Skeletal muscle satellite cell (primary cell): ENCODE results near the gene GPC5.

Experiments used
- H3K27me3 ChIP-seq: 2 replicates; pipeline ENCODE4 v1.7.0; 2013; ENCODE audit warnings: low read length; ENCODE audit not compliant: control insufficient read depth, insufficient read depth
- H3K36me3 ChIP-seq: 2 replicates; pipeline ENCODE4 v1.7.0; 2013; ENCODE audit warnings: mild to moderate bottlenecking, control low read depth, low read length; ENCODE audit not compliant: insufficient read depth
- H3K4me1 ChIP-seq: 2 replicates; pipeline ENCODE4 v1.7.0; 2013; ENCODE audit warnings: low read length; ENCODE audit not compliant: control insufficient read depth, insufficient read depth
- H3K4me2 ChIP-seq: 2 replicates; pipeline ENCODE4 v1.7.0; 2013; ENCODE audit warnings: mild to moderate bottlenecking, low read length
- H3K4me3 ChIP-seq: 2 replicates; pipeline ENCODE4 v1.7.0; 2013; ENCODE audit warnings: low read length
- H3K9ac ChIP-seq: 2 replicates; pipeline ENCODE4 v1.7.0; 2013; ENCODE audit warnings: mild to moderate bottlenecking, low read depth, low read length, moderate library complexity
- H3K9me3 ChIP-seq: replicated peaks from 2 replicates; pipeline ENCODE4 v1.7.0; 2013; ENCODE audit warnings: mild to moderate bottlenecking, control low read depth, low read length

The GPC5 gene

DNA sequence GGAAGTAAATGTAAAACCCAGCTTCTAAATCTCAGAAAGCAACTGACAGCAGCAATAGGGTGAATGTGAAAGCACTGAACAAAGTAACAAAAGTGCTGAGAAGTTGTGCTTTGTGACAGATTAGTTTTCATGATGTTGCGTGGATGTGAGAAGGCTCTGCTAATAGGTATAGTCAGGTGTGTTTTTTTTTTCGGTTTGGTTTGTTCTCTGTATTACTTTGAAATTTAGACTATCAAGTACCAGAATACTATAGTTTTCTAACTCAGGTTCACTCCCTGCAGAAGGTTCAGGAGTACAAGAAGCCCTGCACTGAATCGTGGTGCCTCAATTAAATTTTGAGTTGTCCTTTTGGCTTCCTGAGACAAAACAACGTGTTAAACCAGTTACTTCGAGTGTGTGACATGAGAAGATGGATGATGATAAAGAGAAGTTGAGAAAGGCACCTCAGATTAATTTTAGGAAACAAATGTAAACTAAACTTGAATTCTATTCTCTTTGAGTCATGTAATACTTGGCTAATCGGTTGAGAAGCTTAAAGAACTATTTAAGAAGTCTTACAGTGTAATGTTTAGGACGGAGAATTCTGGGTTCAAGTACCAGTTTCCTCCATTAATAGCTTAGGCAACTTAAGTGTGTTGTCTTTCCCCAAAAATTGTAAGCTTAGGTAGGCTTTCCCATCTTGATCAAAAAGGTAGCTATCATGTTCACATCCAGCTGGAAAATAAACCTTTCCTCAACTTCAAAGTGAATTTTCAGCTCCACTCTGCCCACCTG, 40.6 kb upstream of the GPC5 start:
- H3K4me2 ChIP-seq: no peak overlapping the region
- peaks cover 50% of the 10 kb centered on the region for H3K36me3 ChIP-seq
- H3K9me3 ChIP-seq: no peaks in the 10 kb centered on the region
- H3K9ac ChIP-seq: no peak overlapping the region
- H3K27me3 ChIP-seq: no peaks in the 10 kb centered on the region
- no peaks in the 10 kb centered on the region for H3K4me1 ChIP-seq
- H3K4me3 ChIP-seq: no peak overlapping the region

- peaks cover 45% of the 10 kb centered on the region for H3K36me3 ChIP-seq
- H3K9me3 ChIP-seq: no peaks in the 10 kb centered on the region
- no peaks in the 10 kb centered on the region for H3K27me3 ChIP-seq
- H3K4me1 ChIP-seq: no peaks in the 10 kb centered on the region
- H3K4me2 ChIP-seq: no peak overlapping the region
- H3K9ac ChIP-seq: no peak overlapping the region
- no peak overlapping the region for H3K4me3 ChIP-seq
Measured at GRCh38 chr13:91358387-91358782, 40.0 kb upstream of the GPC5 start.

DNA sequence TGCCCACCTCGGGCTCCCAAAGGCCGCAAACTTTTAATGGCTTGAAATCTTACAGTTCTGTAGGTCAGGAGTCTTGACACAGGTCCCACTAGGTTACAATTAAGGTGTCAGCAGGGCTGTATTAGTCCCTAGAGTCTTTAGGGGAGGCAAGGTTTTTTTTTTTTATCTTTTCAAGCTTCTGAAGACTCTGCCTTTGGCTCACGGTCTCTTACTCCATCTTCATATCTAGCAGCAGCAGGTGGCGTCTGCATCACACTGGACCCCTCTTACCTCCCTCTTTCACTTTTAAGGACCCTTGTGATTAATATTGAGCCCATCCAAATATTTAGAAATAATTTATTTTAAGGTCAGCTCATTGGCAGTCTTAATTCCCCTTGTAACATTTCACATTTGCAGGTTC, 39.3 kb upstream of the GPC5 start:
- Histone ChIP-seq H3K4me1 (no peaks in the 10 kb centered on the region), H3K4me3 (no peak overlapping the region), H3K9me3 (no peaks in the 10 kb centered on the region), H3K36me3 (peaks cover 38% of the 10 kb centered on the region), H3K4me2 (no peak overlapping the region), H3K27me3 (no peaks in the 10 kb centered on the region), H3K9ac (no peak overlapping the region)

DNA sequence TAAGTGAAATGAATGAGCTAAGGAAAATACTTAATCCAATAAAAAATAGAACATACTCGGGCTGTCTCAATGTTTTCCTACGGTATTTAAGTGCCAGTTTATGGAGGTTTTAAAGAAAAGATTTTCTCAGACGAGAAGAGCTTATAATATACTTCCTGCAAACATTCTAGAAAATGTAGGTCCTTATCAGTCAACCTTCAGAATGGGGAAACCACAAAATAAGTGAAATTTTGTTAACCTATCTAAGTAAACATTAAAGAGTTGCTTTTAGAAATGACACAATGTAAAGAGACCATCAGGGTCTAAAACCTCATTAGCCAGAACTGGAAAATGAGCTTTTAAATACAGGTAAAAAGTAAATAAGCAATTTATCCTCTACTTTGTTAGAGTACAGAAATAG, 38.8 kb upstream of the GPC5 start:
- no peak overlapping the region for H3K4me2 ChIP-seq
- no peaks in the 10 kb centered on the region for H3K27me3 ChIP-seq
- H3K9ac ChIP-seq: no peak overlapping the region
- no peaks in the 10 kb centered on the region for H3K9me3 ChIP-seq
- H3K4me1 ChIP-seq: no peaks in the 10 kb centered on the region
- no peak overlapping the region for H3K4me3 ChIP-seq
- H3K36me3 ChIP-seq: peaks cover 33% of the 10 kb centered on the region

DNA sequence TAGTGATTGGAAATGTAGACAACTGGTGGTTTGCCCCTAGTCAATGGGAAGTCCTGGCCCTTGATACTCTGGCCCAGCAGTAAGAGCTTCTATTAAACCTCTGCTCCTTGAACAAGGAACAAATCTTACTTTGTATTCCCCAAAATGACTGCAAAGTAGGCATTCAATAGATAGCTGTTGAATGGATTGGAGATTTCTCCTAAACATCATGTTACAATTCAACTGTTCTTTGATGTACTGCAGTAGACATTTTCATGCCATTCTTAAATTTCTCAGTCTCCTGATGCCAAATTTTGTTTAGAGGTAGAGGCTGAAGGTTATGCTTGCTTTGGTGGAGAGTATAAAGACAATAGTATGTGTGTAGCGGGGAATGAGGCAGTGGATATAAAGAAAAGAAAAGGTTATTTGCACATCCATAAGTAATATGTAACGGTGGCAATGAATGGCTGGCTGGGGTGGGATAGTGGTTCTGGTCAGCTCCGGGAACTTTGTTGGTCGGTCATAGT, 38.1 kb upstream of the GPC5 start:
- Histone ChIP-seq H3K36me3 (peaks cover 26% of the 10 kb centered on the region), H3K4me1 (no peaks in the 10 kb centered on the region), H3K4me2 (no peak overlapping the region), H3K9ac (no peak overlapping the region), H3K4me3 (no peak overlapping the region), H3K9me3 (no peaks in the 10 kb centered on the region), H3K27me3 (no peaks in the 10 kb centered on the region)

GRCh38 chr13:91361755-91362271, 36.6 kb upstream of the GPC5 start:
- no peaks in the 10 kb centered on the region for H3K27me3 ChIP-seq
- H3K36me3 ChIP-seq: peaks cover 11% of the 10 kb centered on the region
- no peak overlapping the region for H3K9ac ChIP-seq
- H3K4me2 ChIP-seq: no peak overlapping the region
- no peaks in the 10 kb centered on the region for H3K4me1 ChIP-seq
- H3K9me3 ChIP-seq: no peaks in the 10 kb centered on the region
- no peak overlapping the region for H3K4me3 ChIP-seq

GRCh38 chr13:91362908-91363307, 35.5 kb upstream of the GPC5 start:
- Histone ChIP-seq H3K9me3 (no peaks in the 10 kb centered on the region), H3K4me3 (no peak overlapping the region), H3K9ac (no peak overlapping the region), H3K36me3 (peaks cover 5% of the 10 kb centered on the region), H3K4me2 (no peak overlapping the region), H3K27me3 (no peaks in the 10 kb centered on the region), H3K4me1 (no peaks in the 10 kb centered on the region)

- no peak overlapping the region for H3K4me2 ChIP-seq
- H3K9me3 ChIP-seq: no peaks in the 10 kb centered on the region
- H3K9ac ChIP-seq: no peak overlapping the region
- H3K4me3 ChIP-seq: no peak overlapping the region
- H3K4me1 ChIP-seq: peaks cover 6% of the 10 kb centered on the region
- H3K27me3 ChIP-seq: no peaks in the 10 kb centered on the region
- H3K36me3 ChIP-seq: no peaks in the 10 kb centered on the region
Measured at GRCh38 chr13:91368101-91368500, 30.3 kb upstream of the GPC5 start.

DNA sequence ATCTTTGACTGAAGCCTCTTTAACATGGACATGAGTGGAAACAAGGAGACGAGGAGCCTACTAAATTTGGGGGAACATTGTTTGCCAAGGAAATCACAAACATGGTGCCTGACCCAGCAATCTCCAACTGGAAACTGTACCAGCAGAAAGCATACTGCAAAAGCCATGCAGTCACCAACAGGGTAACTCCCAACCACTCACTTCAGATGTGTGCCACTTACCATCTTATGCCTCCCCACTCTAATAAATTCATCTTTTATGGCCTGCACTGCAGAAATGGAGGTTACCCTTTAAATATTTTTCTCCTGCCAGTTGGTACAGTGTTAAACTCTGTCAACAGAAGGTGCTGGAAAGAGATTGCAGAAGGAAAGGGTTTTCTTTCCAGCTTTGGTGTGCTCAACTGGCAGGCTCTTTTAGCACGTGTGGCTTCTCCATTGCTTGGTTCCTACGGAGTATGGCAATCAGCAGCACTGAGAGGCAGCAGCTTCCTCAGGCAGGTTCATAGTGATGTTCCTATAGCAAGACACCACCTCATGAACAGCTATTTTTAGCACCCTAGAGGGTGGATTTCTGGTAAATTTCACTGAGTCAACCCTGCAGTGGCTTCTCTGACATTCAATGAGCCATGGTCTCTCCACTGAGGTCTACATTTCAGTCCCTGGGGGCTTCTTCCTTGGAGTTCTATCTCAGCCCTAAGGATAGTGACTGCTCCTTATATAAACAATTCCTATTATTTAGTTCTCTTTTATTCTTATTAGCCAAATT, 29.6 kb upstream of the GPC5 start:
- Histone ChIP-seq H3K27me3 (no peaks in the 10 kb centered on the region), H3K4me1 (peaks cover 6% of the 10 kb centered on the region), H3K9me3 (no peaks in the 10 kb centered on the region), H3K36me3 (no peaks in the 10 kb centered on the region), H3K4me3 (no peak overlapping the region), H3K9ac (no peak overlapping the region), H3K4me2 (no peak overlapping the region)

DNA sequence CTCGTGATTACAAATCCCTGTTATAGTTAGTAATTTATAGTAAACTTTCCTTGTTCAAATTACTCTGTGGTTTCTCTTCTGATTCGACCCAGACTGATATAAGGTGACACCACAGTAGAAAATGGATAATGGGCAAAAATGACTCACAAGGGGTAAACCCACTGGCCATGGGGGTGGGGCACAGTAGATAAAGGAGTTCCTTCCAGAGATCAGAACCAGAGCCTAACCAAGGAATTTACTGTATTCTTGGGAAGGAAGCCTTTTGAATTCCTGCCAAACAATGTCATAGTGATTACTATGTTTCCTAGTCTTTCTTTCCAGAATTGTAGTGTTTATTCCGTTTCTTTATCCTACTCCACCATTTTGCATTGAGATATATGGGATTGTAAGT, 29.0 kb upstream of the GPC5 start:
- Histone ChIP-seq H3K4me1 (peaks cover 6% of the 10 kb centered on the region), H3K36me3 (no peaks in the 10 kb centered on the region), H3K27me3 (no peaks in the 10 kb centered on the region), H3K9ac (no peak overlapping the region), H3K9me3 (no peaks in the 10 kb centered on the region), H3K4me3 (no peak overlapping the region), H3K4me2 (no peak overlapping the region)

DNA sequence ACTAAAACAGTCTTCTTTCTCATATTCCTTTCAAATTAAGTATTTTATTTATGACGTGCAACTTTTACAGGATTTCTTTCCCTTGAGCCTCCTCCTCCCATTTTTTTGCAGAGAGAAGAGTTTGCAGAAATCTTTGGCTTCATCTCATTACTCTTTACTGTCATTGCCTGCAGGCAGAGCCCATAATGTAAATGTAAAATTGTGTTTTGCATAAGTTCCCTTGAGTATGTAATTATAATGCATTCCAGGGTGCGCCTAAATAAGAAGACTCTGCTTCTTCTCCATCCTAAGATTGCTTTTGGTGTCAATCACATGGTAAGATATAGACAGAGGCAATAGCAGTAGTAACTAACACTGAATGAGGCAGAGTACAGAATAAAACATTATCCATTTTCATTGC, 27.9 kb upstream of the GPC5 start:
- H3K4me2 ChIP-seq: no peak overlapping the region
- H3K9me3 ChIP-seq: no peaks in the 10 kb centered on the region
- H3K36me3 ChIP-seq: no peaks in the 10 kb centered on the region
- H3K27me3 ChIP-seq: no peaks in the 10 kb centered on the region
- peaks cover 6% of the 10 kb centered on the region for H3K4me1 ChIP-seq
- H3K9ac ChIP-seq: no peak overlapping the region
- H3K4me3 ChIP-seq: no peak overlapping the region
